Measurements from ENCODE around the gene SRPK3. TPM values are rescaled to one million over a fixed set of nuclear protein-coding genes. Genes with fewer than 3 reads are reported as not detected.

The SRPK3 gene
- polyA plus RNA-seq, 3 donors = 0.01 TPM; not detected in 2

GRCh38 chrX:153799326-153799725 is 18.5 kb downstream of the SRPK3 start:
- Mint-ChIP-seq H3K27me3 (ENCODE audit: low read depth in 3 of 3) (peaks cover 6 to 19% (median 17%) of the 10 kb centered on the region in 3 donors), H3K36me3 (peaks cover 17 to 35% of the 10 kb centered on the region in 2 donors), H3K9me3 (peaks cover 0 to 50% (median 21%) of the 10 kb centered on the region in 7 donors), H3K27ac (no peak overlapping the region), H3K4me1 (peaks cover 15% of the 10 kb centered on the region), H3K4me3 (no peak overlapping the region)
- intact Hi-C loops (cut with micrococcal nuclease) = loop anchor here (10.0 kb wide), 2 partner anchors 125 to 845 kb away; partner anchors contain the start of gene ARHGAP4 (in 1 of the 2)
- Histone ChIP-seq H3K4me2 (replicated peaks; ENCODE audit: extremely low read depth, low read length, poor library complexity, severe bottlenecking) (no peak overlapping the region), H4K20me1 (ENCODE audit: insufficient read depth, low read length) (no peaks in the 10 kb centered on the region), H3K27me3 (ENCODE audit: control insufficient read depth in 2 of 2, insufficient read depth in 2 of 2, low read length in 2 of 2) (no peaks in the 10 kb centered on the region), H3K4me1 (ENCODE audit: control insufficient read depth in 1 of 2, insufficient read depth in 2 of 2, low read length in 2 of 2) (peaks cover 9 to 17% of the 10 kb centered on the region in 2 donors), H2AFZ (ENCODE audit: insufficient read depth, low read depth, low read length, poor library complexity, severe bottlenecking) (no peak overlapping the region), H3K27ac (ENCODE audit: low read depth in 1 of 2, low read length in 2 of 2) (no peak overlapping the region), H3K4me3 (replicated peaks in 1 of 3; ENCODE audit: low read depth in 2 of 3, low read length in 3 of 3) (no peak overlapping the region), H3K9me3 (replicated peaks in 1 of 2; ENCODE audit: control insufficient read depth in 1 of 2, insufficient read depth in 1 of 2, low read length in 2 of 2) (peaks cover 0 to 3% of the 10 kb centered on the region in 2 donors), H3K36me3 (replicated peaks in 1 of 2; ENCODE audit: control insufficient read depth in 1 of 2, insufficient read depth in 2 of 2, low read length in 2 of 2) (peaks cover 24 to 27% of the 10 kb centered on the region in 2 donors), H3K9ac (ENCODE audit: insufficient read depth, low read length, poor library complexity, severe bottlenecking) (no peak overlapping the region), H3K79me2 (ENCODE audit: insufficient read depth, low read length) (peaks cover 17% of the 10 kb centered on the region)
- no peak for TF ChIP-seq CTCF (IDR thresholded peaks at IDR 0.05)
- DNase-seq = no peak
- 100% methylated on average over 2 of the region's 5 CpGs for WGBS (ENCODE audit: insufficient coverage)

DNA sequence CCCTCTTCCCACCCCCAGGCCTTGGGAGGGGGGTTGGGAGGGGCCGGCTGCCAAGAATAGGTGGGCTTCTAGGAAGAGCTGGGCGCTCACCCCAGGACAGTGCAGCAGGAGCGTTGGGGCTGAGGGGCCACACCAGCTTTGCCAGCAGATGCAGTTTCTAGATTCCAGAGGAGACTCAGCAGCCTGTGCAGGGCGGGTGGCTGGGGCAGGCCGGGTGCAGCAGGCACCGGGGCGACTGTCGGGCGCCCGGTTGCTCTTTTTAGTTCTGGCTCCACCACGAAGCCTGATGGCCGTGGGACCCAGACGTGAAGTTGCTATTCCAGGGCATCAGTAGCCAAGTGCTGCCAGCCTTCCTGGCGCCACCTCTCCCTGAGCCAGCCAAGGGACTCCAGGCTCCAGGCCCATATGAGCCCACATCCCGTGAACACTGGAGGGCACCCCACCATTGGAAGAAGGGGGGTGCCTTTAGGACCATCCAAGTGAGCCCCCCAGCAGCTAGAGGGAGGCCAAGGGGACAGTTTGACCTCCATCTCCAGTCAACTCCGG is 19.4 kb downstream of the SRPK3 start:
- Histone ChIP-seq H3K4me2 (replicated peaks; ENCODE audit: extremely low read depth, low read length, poor library complexity, severe bottlenecking) (no peak overlapping the region), H4K20me1 (ENCODE audit: insufficient read depth, low read length) (no peaks in the 10 kb centered on the region), H3K79me2 (ENCODE audit: insufficient read depth, low read length) (peaks cover 10% of the 10 kb centered on the region), H3K4me3 (replicated peaks in 1 of 3; ENCODE audit: low read depth in 2 of 3, low read length in 3 of 3) (no peak overlapping the region), H3K4me1 (ENCODE audit: control insufficient read depth in 1 of 2, insufficient read depth in 2 of 2, low read length in 2 of 2) (peaks cover 5 to 10% of the 10 kb centered on the region in 2 donors), H3K9ac (ENCODE audit: insufficient read depth, low read length, poor library complexity, severe bottlenecking) (no peak overlapping the region), H2AFZ (ENCODE audit: insufficient read depth, low read depth, low read length, poor library complexity, severe bottlenecking) (no peak overlapping the region), H3K36me3 (replicated peaks in 1 of 2; ENCODE audit: control insufficient read depth in 1 of 2, insufficient read depth in 2 of 2, low read length in 2 of 2) (peaks cover 24 to 27% of the 10 kb centered on the region in 2 donors), H3K9me3 (replicated peaks in 1 of 2; ENCODE audit: control insufficient read depth in 1 of 2, insufficient read depth in 1 of 2, low read length in 2 of 2) (no peaks in the 10 kb centered on the region), H3K27me3 (ENCODE audit: control insufficient read depth in 2 of 2, insufficient read depth in 2 of 2, low read length in 2 of 2) (no peaks in the 10 kb centered on the region), H3K27ac (ENCODE audit: low read depth in 1 of 2, low read length in 2 of 2) (no peak overlapping the region)
- WGBS (ENCODE audit: insufficient coverage) = 64% methylated on average over 3 of the region's 16 CpGs
- Mint-ChIP-seq H3K36me3 (peaks cover 17 to 35% of the 10 kb centered on the region in 2 donors), H3K9me3 (peaks cover 0 to 48% (median 16%) of the 10 kb centered on the region in 7 donors), H3K4me3 (no peak overlapping the region), H3K4me1 (peaks cover 11% of the 10 kb centered on the region), H3K27me3 (ENCODE audit: low read depth in 3 of 3) (peaks cover 6 to 19% (median 17%) of the 10 kb centered on the region in 3 donors), H3K27ac (no peak overlapping the region)
- no peak for TF ChIP-seq CTCF (IDR thresholded peaks at IDR 0.05)
- intact Hi-C loops (cut with micrococcal nuclease) = no loop called here
- no peak for DNase-seq

Data from CD14-positive monocyte (primary cell).